Measurements from ENCODE around the gene BASP1.
"Not testable (repeated sequence)": the region's sequence is repeated elsewhere in the genome, so short reads cannot be mapped to it uniquely, and the experiment has no call there.

The BASP1 gene

GRCh38 chr5:17295671-17296070 is 78.2 kb downstream of the BASP1 start:
- DNase-seq, result no peak

GRCh38 chr5:17302106-17302505 is 84.7 kb downstream of the BASP1 start:
- DNase-seq, result no peak

- no peak for DNase-seq
These were observed 85.2 kb downstream of the BASP1 start for GRCh38 chr5:17302604-17303003.

GRCh38 chr5:17304282-17304681 is 86.9 kb downstream of the BASP1 start:
- DNase-seq, result no peak

GRCh38 chr5:17305017-17305416 is 87.6 kb downstream of the BASP1 start:
- DNase-seq, result no peak

- DNase-seq, result peak; percentile 75
These were observed 88.7 kb downstream of the BASP1 start for GRCh38 chr5:17305964-17306725.

GRCh38 chr5:17306726-17307091 is 89.3 kb downstream of the BASP1 start:
- DNase-seq, result no peak

- not testable (repeated sequence) for DNase-seq
These were observed 90.0 kb downstream of the BASP1 start for GRCh38 chr5:17307440-17307839.

- no peak for DNase-seq
These were observed 91.1 kb downstream of the BASP1 start for GRCh38 chr5:17308326-17309065.

GRCh38 chr5:17309462-17309861 is 92.0 kb downstream of the BASP1 start:
- DNase-seq, result no peak

GRCh38 chr5:17310502-17310901 is 93.1 kb downstream of the BASP1 start:
- DNase-seq, result not testable (repeated sequence)

- DNase-seq, result not testable (repeated sequence)
These were observed 94.4 kb downstream of the BASP1 start for GRCh38 chr5:17311811-17312210.

GRCh38 chr5:17312358-17312757 is 94.9 kb downstream of the BASP1 start:
- DNase-seq, result no peak

GRCh38 chr5:17314907-17315471 is 97.6 kb downstream of the BASP1 start:
- no peak for DNase-seq

GRCh38 chr5:17315710-17316221 is 98.3 kb downstream of the BASP1 start:
- no peak for DNase-seq

GRCh38 chr5:17316970-17317459 is 99.6 kb downstream of the BASP1 start:
- DNase-seq, result no peak

- no peak for DNase-seq
These were observed 100.0 kb downstream of the BASP1 start for GRCh38 chr5:17317473-17317872.

GRCh38 chr5:17319095-17319494 is 101.7 kb downstream of the BASP1 start:
- not testable (repeated sequence) for DNase-seq

GRCh38 chr5:17325770-17326599 is 108.6 kb downstream of the BASP1 start:
- DNase-seq, result no peak

Measured in NCI-H2081 treated with DMSO at 0.1 percent for 48 hours (cell line).